Caki2 (cell line): Measurements from ENCODE around the gene L3MBTL4. TPM values are rescaled to one million over a fixed set of nuclear protein-coding genes. Genes with fewer than 3 reads are reported as not detected.

Source experiments
- DNase-seq: peaks from one replicate; pipeline ENCODE4 v3.0.0-alpha.2; 2015; ENCODE audit warnings: low read depth
- in situ Hi-C: cut with HindIII; loops from 2 replicates; pipeline ENCODE4 v1.10.0; 2016; ENCODE audit warnings: low sequenced_read_pairs, low pct_unique_long_range_greater_than_20kb, mixed read lengths
- total RNA-seq: library from RNA; depleted of rRNA; stranded (reverse); fragments of >200 nt; shearing (Covaris generic); gene quantifications from 2 replicates; pipeline ENCODE4 v1.2.3, GENCODE V29; 2014; ENCODE audit warnings: low replicate concordance

L3MBTL4 gene
- total RNA-seq, 1 experiment from 2014 or later, result not detected

DNA sequence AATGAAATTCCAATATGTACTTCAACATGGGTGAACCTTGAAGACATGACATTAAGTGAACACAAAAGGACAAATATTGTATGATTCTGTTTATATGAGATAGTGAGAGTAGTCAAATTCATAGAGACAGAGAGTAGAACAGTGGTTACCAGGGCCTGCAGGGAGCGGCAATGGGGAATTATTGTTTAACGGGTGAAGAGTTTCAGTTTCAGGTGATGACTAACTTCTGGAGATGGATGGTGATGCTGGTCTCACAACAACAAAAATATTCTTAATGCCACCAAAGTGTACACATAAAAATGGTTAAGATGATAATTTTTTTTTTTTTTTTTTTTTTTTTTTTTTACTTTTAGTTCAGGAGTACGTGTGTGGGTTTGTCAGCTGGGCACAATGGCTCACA, 410.0 kb downstream of the L3MBTL4 start:
- in situ Hi-C loops, result no loop called here
- no peak for DNase-seq

DNA sequence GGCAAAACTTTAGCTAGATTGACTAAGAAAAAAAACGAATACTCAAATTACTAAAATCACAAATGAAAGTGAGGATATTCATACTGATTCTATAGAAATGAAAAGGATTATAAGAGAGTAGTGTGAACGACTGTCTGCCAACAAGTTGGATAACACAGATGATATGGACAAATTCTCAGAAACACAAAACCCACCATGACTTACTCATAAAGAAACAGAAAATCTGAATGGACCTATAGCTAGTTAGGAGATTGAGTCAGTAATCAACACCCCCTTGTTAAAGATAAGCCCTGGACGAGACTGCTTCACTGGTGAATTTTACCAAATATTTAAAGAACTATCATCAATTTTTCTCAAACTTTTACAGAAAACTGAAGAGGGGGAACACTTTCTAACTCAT, 410.6 kb downstream of the L3MBTL4 start:
- in situ Hi-C loops, result no loop called here
- no peak for DNase-seq

DNA sequence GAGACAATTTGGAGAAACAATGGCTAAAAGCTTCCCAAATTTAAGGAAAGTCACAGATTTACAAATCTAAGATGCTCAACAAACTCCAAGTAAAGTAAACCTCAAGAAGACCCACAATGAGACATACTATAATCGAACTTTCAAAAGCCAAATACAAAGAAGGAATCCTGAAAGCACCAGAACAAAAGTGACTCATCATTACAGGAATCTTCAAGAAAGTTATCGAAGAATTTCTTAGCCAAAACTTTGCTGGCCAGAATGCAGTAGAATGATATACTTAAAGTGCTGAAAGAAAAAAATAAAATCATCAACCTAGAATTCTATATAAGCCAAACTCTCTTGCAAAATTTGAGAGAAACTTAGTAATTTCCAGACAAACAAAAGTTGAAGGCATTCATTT, 412.8 kb downstream of the L3MBTL4 start:
- in situ Hi-C loops, result no loop called here
- DNase-seq, result no peak

DNA sequence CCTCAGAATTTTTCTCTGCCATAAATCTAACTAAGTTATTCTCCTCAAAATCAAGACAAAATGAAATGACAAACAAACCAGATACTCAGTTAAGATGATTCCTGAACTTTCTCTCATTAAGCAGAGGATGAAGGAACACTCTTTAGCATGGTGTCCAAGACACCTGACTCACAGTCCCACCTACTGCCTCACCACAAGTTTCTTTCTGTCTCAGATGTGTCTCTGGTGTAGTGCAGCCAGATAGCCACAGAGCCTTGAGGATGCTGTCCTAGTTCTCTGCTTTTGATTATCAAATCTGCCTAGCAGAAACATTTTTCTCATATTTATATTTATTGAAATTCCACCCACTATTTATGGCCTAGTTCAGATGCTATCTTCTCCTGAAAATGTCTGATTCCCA, 415.8 kb downstream of the L3MBTL4 start:
- no peak for DNase-seq
- in situ Hi-C loops, result no loop called here

DNA sequence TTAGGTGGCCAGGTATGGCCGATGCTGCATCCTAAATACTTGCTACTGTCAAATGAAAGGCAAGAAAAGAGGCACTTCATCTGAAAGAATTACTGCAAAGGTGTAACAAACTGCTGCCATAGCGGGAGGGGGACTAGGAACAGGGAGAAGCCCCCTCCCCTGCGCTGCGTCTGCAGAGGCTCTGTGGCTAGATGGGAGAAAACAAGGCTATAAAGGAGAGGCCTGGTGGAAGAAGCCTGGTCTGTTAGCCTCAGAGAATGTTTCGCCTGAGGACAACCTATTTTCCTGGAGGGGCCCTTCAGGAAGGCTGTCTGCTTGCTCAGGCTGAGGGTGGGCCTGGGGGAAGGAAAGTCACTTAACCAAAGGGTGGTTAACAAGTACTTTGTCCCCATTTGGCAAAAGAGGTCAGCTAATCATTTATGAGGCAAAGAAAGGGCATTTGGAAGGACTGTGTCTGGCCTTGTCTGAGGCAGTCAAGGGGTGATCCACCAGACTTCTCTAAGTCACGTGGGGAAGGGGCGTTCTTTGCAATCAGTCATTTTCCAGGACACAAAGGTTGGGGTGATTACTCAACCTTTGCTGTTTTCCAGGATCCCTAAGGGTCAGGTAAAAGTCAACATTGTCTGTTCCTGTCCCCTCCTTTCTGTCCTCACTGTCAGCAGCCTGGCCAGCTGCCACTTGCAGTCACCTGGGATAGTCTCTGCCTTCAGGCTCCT, 416.4 kb downstream of the L3MBTL4 start:
- in situ Hi-C loops, result no loop called here
- DNase-seq, result no peak

DNA sequence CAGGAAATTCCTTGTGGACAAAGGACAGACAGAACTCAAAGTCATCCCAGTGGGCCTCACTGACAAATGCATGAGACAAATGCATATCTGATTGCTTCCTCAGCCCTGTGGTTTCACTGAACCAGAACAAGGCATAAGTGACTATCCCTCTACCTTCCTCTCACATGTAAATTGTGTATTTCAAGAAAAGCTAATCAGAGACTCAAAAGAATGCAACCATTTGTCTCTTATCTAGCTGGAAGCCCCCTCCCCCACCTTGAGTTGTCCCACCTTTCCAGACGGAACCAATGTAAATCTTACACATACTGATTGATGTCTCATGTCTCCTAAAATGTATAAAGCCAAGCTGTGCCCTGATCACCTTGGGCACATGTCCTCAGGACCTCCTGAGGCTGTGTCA, 417.4 kb downstream of the L3MBTL4 start:
- DNase-seq, result no peak
- in situ Hi-C loops, result no loop called here

DNA sequence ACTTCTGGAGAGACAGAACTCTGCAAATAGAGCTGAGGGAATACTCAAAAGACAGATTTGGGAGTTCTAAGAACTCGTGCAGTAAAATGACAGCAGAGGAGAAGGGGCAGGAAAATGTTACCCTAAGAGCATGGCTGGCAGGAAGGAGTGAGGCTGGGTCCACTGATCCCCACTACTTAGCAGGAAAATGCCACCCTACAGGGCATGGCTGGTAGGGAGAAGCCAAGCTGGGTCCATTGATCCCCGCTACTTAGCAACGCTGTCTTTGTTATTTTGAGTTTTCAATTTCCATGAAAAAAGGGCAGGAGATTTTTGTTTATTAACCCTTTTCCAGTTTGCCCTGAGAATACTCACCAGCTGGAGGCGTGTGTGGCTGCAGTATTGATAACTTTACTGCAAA, 419.1 kb downstream of the L3MBTL4 start:
- in situ Hi-C loops, result no loop called here

DNA sequence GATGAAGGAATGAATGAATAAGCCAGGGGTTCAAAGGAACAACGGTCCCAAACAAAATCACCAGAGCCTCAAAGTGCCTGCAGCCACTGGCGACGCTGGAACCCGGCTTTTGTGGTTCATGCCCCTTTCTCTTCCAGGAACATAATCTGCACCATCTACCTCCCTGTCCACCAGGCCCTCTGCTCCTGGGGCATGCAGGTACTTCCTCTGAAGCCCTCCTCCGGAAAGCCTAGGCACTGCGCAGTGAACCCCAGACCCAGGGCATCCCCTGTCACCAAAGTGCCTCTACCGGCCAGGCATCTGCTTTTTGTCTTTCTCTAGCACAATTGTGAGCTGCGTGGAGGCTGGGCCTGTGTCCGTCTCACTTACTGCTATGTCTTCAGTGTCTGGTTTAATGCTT, 420.8 kb downstream of the L3MBTL4 start:
- no peak for DNase-seq
- in situ Hi-C loops, result no loop called here

More for the DNA sequence above, 419.1 kb downstream of the L3MBTL4 start:
- no peak for DNase-seq

DNA sequence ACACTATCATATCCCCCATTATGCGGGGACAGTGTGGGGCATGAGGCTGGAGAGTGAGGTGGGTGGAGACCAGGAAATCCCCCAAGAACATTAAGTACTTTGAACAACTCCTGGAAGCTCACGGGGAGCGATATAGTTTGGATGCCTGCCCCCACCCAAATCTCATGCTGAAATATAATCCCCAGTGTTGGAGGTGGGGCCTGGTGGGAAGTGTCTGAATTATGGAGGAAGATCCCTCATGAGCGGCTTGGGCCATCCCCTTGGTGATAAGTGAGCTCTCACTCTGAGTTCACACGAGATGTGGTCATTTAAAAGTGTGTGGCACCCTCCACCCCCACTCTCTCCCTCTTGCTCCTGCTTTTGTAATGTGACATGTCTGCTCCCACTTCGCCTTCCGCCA, 422.3 kb downstream of the L3MBTL4 start:
- DNase-seq, result no peak
- in situ Hi-C loops, result no loop called here

DNA sequence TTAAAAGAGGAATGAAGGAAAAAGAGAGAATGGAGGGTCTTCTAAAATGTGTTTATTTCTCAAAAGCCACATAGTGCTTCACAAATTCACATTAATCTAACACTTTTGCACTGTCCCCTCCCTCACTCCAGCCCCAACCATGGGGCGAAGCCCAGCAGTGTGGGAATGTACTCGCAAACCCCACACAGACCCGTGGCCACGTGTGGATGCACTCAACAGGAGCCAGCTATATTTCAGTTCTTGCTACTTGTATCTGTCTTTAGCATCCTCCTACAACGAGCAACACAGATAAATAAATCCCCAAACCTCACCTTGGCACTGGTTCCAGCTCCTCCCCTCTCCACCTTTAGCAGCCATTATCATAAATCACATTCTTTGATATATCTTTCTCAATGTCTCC, 427.5 kb downstream of the L3MBTL4 start:
- in situ Hi-C loops, result no loop called here
- no peak for DNase-seq

DNA sequence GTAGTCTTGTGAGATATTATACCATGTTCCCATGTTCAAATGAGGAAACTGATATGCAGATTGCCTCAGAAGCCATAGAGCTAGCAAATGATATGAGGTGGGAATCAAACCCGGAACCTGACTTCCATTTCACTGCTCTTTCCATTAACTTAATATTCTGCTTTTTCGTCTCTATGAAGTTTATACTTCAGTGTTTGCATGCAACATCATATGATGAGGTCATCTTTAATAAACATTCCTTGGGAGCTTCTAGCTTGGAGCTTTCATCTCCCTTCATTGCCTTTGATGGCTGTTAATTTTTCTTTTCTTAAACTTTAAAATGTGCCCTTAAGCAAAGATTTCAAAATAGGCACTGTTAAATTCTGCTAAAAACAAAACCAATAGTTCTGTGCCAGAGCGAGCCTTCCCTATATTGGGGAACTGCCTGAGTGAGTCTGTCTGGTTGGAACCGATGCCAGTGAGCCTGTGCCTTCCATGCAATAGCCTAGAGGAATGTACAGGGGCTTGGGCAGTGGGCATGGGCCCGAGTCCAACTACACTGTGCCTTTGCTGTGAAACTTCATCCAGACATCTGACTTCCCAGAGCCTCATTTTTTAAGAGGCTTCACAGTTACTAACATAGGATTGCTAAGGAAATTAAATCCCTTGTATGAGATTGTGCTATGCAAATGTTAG, 428.3 kb downstream of the L3MBTL4 start:
- DNase-seq, result no peak
- in situ Hi-C loops, result no loop called here

DNA sequence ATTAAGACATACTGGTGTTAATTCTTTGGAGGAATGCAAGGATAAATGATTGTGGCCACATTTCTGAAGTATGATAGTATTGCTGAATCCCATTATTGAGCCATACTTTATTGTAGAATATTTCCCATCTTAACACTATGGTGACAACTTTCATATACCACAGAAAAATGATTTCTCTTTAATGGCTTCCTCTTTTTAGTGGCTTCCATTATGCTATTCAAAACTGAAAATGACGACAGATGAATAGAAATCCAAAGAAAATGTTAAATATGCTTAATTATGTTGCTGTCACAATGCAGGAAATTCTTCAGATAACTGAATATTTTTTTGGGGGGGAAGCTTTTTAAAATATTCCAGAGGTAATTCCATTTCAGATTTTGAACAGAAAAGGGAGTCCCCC, 430.5 kb downstream of the L3MBTL4 start:
- in situ Hi-C loops, result no loop called here
- no peak for DNase-seq

DNA sequence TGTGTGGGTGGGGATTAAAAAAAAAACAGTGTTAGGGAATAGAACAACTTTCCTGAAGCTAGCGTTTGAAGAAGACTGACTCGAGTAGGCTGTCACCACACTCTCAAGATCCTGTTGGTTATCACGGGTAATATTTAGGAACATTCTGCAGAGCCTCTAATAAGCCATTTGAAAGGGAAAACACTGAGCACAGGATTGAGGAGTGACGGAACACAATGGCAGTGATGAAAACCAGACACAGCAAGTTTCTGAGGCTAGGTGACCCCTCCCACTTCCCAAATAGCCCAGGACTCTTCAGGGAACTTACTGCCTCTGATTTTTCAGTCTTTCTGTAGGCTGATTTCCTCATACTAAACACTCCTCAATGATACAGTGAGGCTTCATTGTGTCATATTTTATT, 431.2 kb downstream of the L3MBTL4 start:
- no peak for DNase-seq
- in situ Hi-C loops, result no loop called here

DNA sequence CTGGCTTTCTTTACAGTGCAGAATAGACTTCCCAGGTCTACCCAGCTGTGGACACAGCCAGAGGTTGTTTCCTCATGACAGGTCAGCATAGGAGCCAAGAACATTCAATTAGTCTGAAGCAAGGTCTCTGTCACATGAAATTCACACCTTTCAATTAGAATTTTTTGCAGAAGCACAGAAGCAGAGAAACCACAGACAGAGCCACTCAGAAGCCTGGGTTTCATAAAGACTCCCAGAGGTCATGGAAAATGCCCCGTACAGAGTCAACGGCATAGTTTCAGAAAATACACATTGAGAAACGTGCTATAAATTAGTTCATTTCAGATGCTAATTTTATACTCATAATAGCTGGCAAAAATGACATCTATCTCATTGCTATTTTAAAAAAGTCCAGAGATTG, 432.4 kb downstream of the L3MBTL4 start:
- in situ Hi-C loops, result no loop called here
- no peak for DNase-seq

DNA sequence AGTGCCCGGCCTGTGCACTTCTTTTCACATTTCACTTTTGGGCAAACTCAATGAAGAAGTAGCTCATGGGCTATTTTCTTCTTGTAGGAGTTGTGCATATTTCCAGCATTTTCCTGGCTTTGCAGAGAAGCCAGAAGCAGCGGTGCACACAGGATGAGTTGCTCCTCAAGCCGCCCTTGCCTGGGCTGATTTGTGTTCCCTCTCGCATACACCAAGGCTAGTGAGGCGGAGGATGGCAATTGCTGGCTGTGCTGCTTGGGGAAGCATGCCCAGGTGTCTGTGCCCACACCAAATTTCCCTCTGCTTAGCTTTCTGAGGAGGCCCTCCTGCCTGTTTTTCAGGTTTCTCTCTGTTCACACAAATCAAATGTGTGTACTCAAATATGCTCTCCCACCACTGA, 434.0 kb downstream of the L3MBTL4 start:
- no peak for DNase-seq
- in situ Hi-C loops, result no loop called here

DNA sequence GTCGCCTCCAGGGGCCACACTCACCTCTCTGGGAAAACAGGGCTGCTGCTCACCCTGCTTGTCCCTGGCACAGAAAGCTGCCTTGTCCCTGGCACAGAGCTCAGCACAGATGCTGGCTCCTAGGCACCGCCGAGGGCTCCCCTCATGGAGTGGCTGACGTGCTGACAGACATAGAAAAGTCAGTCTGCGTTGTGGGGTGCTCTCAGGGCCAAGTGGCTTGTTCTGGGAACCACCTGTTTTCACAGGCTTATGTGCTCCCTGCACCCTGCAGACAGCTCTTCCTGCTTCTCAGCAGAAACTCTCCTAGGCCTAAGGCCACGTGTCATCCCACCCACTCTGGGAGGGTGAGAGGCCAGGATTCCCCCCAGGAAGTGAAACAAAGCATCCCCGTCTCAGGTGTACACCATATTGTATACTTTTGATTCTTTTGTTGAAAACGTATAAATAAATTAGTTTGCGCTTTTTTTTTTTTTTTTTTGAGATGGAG, 434.7 kb downstream of the L3MBTL4 start:
- in situ Hi-C loops, result no loop called here
- DNase-seq, result no peak

DNA sequence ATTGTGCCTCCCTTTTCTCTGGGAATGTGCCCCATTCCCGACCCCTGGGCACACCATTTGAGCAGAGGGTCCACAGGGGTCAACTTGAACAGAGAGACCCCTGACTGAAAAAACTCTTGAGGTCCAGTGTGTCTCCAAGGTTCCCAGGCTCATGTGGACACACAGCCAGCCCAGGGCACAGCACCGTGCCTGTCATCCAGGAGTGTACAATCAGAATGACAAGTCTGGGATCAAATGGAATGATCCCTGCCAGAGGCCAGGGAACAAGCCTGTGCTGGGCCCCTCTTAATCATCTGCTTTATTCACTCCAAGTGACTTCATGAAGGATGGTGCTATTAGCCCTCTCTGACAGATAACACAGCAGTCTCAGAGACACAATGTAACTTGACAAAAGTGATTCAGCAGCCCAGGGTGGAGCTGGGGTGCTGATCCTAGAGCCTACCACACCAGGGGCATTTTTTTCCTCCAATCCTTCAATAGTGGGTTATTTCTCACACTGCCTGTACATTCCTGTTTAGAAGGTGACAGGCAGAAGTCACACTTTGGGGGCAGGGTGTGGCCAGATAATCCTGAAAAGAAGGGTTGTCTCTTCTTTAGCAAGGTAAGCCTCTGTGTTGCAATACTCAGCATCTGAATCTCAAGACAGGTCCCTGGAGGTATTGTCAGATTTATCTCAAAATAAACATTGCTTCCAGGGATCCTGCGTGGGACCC, 435.4 kb downstream of the L3MBTL4 start:
- in situ Hi-C loops, result no loop called here
- DNase-seq, result no peak

DNA sequence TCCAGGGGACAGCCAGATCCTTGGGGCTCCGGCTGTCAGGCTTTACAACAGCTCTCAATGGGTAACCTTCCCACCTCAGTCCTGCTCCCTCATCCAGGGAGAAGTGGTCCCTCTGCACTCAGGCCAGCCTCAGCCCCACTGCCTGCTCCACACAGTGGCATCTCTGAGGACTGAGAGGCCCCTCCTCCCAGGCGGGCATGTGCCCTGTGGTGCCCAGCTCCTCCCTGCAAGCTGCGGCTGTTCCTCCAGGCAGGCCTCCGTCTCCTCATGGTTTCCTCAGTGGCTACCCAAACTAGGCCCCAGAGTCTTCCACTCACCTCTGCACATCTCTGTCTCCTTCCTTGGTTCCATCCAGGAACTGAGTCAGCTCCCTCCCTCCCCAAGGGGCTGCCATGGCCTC, 437.7 kb downstream of the L3MBTL4 start:
- in situ Hi-C loops, result no loop called here
- DNase-seq, result no peak
